ENCODE data around the gene USP43. TPM values are rescaled to one million over a fixed set of nuclear protein-coding genes. Genes with fewer than 3 reads are reported as not detected.
"Not testable (repeated sequence)": the region's sequence is repeated elsewhere in the genome, so short reads cannot be mapped to it uniquely, and the experiment has no call there.

The USP43 gene
- polyA plus RNA-seq, 1 experiment: not detected

DNA sequence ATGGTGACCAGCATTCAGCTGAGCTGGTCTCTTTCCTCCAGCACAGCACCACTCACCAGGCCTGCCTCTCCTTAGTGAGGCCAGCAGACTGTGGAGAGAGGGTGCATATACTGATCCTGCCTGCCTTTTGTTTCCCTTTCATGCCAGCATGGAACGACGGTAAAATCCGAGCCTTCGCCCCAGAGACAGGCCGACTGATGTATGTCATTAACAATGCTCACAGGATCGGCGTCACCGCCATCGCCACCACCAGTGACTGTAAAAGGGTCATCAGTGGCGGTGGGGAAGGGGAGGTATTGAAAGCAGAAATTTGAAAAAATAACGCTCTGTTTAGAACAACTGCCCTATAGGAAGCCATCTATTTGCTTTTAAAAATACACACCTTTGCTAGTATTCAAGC is 12.6 kb upstream of the USP43 start:
- no peak for DNase-seq (ENCODE audit: low read depth, low spot score)
- ChIA-PET POLR2A (no interaction called here), CTCF (no interaction called here)
- peaks cover 53% of the 10 kb centered on the region for H3K9me3 ChIP-seq (ENCODE audit: control insufficient read depth, insufficient read depth, low read length)
- TF ChIP-seq, protein P1, sequence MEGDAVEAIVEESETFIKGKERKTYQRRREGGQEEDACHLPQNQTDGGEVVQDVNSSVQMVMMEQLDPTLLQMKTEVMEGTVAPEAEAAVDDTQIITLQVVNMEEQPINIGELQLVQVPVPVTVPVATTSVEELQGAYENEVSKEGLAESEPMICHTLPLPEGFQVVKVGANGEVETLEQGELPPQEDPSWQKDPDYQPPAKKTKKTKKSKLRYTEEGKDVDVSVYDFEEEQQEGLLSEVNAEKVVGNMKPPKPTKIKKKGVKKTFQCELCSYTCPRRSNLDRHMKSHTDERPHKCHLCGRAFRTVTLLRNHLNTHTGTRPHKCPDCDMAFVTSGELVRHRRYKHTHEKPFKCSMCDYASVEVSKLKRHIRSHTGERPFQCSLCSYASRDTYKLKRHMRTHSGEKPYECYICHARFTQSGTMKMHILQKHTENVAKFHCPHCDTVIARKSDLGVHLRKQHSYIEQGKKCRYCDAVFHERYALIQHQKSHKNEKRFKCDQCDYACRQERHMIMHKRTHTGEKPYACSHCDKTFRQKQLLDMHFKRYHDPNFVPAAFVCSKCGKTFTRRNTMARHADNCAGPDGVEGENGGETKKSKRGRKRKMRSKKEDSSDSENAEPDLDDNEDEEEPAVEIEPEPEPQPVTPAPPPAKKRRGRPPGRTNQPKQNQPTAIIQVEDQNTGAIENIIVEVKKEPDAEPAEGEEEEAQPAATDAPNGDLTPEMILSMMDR (IDR thresholded peaks at IDR 0.05; ENCODE audit: low read depth, low read length): no peak
- no peaks in the 10 kb centered on the region for H3K27me3 ChIP-seq (ENCODE audit: control insufficient read depth, insufficient read depth, low read length)
- H3K27ac ChIP-seq (ENCODE audit: low read depth, low read length): no peak overlapping the region
- no peak overlapping the region for H3K4me3 ChIP-seq (ENCODE audit: low read depth, low read length)

DNA sequence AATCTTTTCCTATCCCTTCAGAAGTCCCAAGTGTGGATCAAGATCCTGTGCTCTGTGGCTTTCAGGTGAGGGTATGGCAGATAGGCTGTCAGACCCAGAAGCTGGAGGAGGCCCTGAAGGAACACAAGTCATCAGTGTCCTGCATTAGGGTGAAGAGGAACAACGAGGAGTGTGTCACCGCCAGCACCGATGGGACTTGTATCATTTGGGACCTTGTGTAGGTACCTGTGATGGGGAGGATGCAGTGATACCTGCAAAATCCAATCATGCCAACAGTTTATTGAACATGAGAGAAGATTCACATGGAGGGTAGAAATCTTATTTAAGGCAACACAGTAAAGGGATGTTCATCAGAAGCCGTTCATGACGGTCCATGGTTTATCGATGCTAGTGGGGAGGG is 10.0 kb upstream of the USP43 start:
- DNase-seq (ENCODE audit: low read depth, low spot score): no peak
- CTCF ChIA-PET: no interaction called here
- Histone ChIP-seq H3K27me3 (ENCODE audit: control insufficient read depth, insufficient read depth, low read length) (no peaks in the 10 kb centered on the region), H3K27ac (ENCODE audit: low read depth, low read length) (no peak overlapping the region), H3K9me3 (ENCODE audit: control insufficient read depth, insufficient read depth, low read length) (peaks cover 46% of the 10 kb centered on the region), H3K4me3 (ENCODE audit: low read depth, low read length) (no peak overlapping the region)
- TF ChIP-seq, protein P1 (IDR thresholded peaks at IDR 0.05; ENCODE audit: low read depth, low read length): no peak
- POLR2A ChIA-PET: no interaction called here

DNA sequence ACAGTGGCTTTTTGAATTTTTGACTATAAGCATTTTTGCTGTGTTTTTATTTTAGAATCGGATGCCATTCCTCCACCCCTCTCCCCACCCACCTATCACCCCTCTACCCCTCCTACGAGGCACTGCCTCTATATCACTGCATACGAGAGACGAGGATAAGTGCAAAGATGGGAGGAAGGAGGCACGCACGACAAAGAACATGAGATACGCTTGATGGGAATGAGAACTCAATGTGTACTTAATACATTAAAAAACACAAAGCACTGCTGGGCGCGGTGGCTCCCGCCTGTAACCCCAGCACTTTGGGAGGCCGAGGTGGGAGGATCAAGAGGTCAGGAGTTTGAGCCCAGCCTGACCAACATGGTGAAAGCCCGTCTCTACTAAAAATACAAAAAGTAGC is 8.8 kb upstream of the USP43 start:
- Histone ChIP-seq H3K4me3 (ENCODE audit: low read depth, low read length) (no peak overlapping the region), H3K27ac (ENCODE audit: low read depth, low read length) (no peak overlapping the region), H3K9me3 (ENCODE audit: control insufficient read depth, insufficient read depth, low read length) (peaks cover 38% of the 10 kb centered on the region), H3K27me3 (ENCODE audit: control insufficient read depth, insufficient read depth, low read length) (no peaks in the 10 kb centered on the region)
- TF ChIP-seq, protein P1 (IDR thresholded peaks at IDR 0.05; ENCODE audit: low read depth, low read length): no peak
- ChIA-PET POLR2A (no interaction called here), CTCF (no interaction called here)
- no peak for DNase-seq (ENCODE audit: low read depth, low spot score)

DNA sequence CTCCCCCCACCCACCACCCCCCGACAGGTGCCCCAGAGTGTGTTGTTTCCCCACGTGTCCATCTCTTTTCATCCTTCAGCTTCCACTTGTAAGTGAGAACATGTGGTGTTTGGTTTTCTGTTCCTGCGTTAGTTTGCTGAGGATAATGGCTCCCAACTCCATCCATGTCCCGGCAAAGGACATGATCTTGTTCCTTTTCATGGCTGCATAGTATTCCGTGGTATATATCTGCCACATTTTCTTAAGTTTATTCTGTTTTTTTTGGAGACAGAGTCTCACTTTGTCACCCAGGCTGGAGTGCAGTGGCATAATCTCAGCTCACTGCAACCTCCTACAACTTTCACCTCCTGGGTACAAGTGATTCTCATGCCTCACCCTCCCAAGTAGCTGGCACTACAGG is 4.9 kb upstream of the USP43 start:
- peaks cover 27% of the 10 kb centered on the region for H3K9me3 ChIP-seq (ENCODE audit: control insufficient read depth, insufficient read depth, low read length)
- DNase-seq (ENCODE audit: low read depth, low spot score); H3K4me3 ChIP-seq (ENCODE audit: low read depth, low read length); CTCF ChIA-PET; POLR2A ChIA-PET; H3K27me3 ChIP-seq (ENCODE audit: control insufficient read depth, insufficient read depth, low read length); H3K27ac ChIP-seq (ENCODE audit: low read depth, low read length): not testable (repeated sequence)

DNA sequence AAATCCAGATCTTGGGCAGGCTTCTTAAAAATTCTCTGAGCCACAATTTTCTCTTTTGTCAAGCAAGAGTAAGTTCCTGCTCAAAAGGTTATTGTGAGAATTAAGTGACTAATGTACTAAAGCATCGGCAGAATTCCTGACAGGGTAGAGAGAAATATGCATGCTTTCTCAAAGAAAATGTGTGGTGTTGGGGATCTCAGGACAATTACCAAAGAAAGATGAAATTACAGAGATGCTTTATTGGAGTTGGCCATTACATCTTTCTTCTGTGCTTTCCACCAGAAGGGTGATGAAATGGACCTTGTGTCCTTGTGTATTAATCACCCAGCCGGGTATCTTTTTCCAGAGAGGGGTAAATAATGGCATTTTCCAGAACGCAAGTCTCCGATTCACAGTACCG is 1.7 kb upstream of the USP43 start:
- CTCF ChIA-PET: no interaction called here
- Histone ChIP-seq H3K4me3 (ENCODE audit: low read depth, low read length) (no peak overlapping the region), H3K27ac (ENCODE audit: low read depth, low read length) (no peak overlapping the region), H3K9me3 (ENCODE audit: control insufficient read depth, insufficient read depth, low read length) (peaks cover 12% of the 10 kb centered on the region), H3K27me3 (ENCODE audit: control insufficient read depth, insufficient read depth, low read length) (peaks cover 7% of the 10 kb centered on the region)
- POLR2A ChIA-PET: no interaction called here
- DNase-seq (ENCODE audit: low read depth, low spot score): no peak
- TF ChIP-seq, protein P1 (IDR thresholded peaks at IDR 0.05; ENCODE audit: low read depth, low read length): no peak

Data from AG04450 (cell line).